ENCODE data around the gene CPNE5.

The CPNE5 gene

GRCh38 chr6:36834576-36835341, 4.5 kb downstream of the CPNE5 start:
- no peak for DNase-seq (ENCODE audit: low read depth)

DNA sequence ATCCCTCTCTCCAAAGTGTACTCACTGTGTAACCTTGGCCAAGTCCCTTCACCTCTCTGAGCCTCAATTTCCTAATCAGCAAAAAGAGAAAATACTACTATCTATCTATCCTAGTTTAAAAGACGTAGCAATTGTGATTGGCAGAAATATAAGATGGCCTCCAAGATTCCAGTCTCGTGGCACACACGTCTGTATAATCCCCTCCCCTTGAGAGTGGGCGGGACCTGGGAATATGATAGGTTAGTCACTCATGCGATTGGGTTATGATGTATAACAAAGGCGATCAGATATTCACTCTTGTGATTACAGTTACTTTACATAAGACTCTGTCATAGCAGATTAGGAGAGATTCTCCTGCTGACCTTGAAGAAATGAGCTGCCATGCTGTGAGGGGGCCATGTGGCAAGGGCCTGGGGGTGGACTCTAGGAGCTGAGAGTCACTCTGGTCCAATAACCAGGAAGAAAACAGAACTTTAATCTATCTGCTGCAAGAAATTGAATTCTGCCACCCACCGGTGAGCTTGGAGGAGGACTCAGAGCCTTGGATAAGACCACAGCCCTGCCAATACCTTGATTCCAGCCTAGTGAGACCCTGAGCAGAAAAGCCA, 6.0 kb downstream of the CPNE5 start:
- no peak for DNase-seq (ENCODE audit: low read depth)

GRCh38 chr6:36832313-36832712, 6.9 kb downstream of the CPNE5 start:
- no peak for DNase-seq (ENCODE audit: low read depth)

GRCh38 chr6:36830577-36830976, 8.7 kb downstream of the CPNE5 start:
- DNase-seq (ENCODE audit: low read depth), result no peak

DNA sequence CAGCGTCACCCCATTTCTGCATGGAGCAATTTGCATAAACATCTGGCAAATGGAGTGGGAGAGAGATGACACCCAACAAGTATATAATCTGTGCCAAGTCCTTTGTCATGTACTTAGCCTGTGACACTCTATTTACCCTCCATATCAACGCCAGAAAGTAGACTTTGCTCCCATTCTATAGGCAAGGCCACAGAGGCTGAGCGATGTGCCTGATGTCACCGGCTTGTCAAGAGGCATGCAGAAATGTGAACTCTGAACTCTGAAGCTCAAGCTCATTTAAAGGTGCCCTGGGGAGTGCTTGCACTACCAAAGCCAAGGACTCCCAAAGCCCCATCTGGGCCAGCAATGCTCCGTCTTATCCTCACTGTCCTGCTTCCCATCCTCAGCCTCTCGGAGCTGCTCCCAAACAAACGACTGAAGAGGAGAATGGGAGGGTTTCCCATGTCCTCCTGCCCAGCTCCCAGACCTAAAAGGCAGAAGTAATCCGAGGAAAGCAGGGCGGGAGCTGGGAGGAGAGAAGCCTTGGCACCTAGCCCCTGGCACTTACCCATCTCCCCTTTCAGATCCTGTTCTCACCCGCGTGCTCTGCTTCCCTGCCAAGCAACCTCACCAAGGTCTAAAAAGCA, 9.2 kb downstream of the CPNE5 start:
- no peak for DNase-seq (ENCODE audit: low read depth)

- DNase-seq (ENCODE audit: low read depth), result no peak
These were observed 11.8 kb downstream of the CPNE5 start for GRCh38 chr6:36827261-36828079.

DNA sequence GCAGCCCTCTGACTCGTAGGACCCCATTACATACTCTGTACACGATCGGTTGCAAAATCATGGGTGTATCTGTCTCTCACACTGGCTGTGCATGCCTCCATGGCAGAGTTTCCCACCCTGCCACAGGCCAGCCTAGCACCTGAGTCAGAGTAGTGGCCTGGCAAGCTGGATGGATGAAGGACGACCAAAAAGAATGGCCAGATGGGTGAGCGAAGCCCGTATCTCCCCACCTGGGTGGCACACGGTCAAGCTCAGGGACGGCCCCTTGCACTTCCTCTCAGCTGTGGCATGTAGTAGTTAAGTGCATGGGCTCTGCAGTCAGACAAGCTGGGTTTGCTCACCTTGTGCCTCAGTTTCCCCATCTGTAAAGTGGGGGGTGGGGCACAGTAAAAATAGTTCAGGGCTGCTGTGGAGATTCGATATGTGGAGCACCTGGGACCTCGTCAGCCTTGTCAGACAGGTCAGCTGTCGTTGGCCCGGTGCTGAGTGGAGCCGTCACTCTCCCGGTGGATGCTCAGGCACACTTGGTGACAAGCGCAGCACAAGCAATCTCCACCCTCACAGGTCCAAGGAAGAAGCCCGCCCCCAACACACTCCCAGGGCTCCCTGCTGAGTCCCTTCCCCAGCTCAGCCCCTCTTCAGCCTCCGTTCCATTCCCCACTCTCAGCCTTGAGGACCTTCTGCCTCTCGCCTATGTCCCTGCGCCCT, 12.6 kb downstream of the CPNE5 start:
- no peak for DNase-seq (ENCODE audit: low read depth)

DNA sequence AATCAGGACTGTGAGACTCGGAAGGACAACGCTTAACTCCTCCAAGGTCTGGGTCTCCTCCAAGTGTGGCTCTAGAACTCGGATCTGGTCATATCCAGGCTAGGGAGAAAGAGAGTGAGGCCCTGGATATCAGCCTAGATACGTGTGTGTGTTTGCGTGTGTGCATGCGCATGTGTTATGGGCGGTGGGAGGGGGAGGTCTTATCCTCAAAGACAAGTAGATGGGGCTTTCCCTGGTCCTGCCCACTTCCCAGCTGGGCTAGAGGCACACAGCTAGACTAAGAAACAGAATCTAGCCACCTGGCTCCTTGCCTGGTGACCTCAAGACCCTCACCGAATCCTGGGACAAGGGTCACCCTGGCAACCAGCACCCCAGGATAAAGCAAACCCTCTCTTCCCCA, 13.2 kb downstream of the CPNE5 start:
- DNase-seq (ENCODE audit: low read depth), result no peak

DNA sequence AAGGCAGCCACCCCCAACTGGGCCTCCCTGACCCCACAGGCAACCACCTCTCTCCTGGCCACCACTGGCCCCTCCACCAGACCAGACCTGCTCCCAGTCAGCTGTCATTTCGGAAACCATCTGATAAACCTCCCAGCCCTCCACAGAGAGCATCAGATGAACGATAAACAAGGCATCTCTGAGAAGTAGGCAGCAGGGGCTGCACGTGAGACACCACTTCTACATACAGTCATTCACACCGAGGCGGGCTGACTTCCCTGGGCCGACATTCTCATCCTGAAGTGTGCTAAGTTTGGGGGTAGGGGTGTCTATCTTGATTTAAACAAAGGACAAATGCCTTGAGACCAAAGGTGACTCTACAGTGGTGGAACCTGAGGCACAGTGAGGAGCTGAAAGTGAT, 13.8 kb downstream of the CPNE5 start:
- DNase-seq (ENCODE audit: low read depth), result no peak

DNA sequence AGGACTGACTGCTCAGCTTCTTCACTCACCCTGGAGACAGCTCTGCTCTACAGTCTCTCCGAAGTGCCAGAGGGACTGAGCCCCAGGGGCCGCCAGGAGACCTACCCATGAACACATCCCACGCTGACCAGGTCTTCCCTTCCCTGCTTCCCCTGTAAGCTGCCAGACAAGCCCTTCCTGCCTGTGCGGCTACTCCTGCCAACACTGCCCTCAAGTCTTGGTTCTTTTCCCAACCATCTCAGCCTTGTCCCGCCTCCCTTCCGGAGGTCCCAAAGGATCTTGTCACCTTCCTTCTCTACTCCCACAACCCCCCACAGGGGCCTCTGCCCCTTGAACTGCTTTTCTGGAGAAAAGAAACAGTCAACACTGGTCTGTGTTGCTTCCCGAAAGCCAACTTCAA, 15.0 kb downstream of the CPNE5 start:
- DNase-seq (ENCODE audit: low read depth), result no peak

- no peak for DNase-seq (ENCODE audit: low read depth)
These were observed 15.7 kb downstream of the CPNE5 start for GRCh38 chr6:36823421-36824096.

- no peak for DNase-seq (ENCODE audit: low read depth)
These were observed 16.6 kb downstream of the CPNE5 start for GRCh38 chr6:36822506-36823269.

DNA sequence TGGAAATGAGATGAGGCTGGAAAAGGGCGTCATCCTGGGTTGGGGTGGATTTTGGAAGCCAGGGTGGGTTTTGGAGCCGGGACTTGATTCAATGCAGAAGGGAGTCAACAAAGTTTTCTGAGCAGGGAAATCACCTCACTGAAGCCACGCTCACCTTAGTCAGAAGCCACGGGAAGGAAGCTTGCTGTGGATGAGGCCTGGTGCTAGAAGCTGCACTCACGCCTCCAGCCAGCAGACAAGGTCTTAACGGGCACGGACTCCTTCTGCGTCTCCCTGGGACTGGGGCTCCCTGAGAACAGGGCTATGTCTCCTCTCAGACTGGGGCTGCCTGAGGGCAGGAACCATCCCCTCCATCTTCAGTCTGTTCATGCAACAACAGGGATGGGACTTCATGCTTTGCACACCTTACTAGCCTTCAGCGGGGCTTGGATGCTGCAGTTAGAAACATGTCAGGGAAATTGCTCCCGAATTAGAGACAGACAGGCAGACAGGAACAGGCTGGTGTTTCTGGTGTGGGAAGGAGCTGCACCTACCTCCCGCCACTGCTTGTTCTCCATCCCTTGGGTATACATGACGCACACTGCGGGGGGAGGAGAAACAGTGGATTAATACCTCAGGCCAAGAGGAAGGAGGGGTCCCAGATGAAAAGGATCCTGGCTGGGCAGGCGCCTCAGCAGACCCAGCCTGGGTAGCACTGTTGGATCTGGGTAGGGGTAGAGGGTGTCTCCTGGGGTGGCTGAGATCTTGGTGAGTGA, 17.5 kb downstream of the CPNE5 start:
- no peak for DNase-seq (ENCODE audit: low read depth)

- no peak for DNase-seq (ENCODE audit: low read depth)
These were observed 18.3 kb downstream of the CPNE5 start for GRCh38 chr6:36820700-36821580.

- DNase-seq (ENCODE audit: low read depth), result no peak
These were observed 20.5 kb downstream of the CPNE5 start for GRCh38 chr6:36818756-36819155.

DNA sequence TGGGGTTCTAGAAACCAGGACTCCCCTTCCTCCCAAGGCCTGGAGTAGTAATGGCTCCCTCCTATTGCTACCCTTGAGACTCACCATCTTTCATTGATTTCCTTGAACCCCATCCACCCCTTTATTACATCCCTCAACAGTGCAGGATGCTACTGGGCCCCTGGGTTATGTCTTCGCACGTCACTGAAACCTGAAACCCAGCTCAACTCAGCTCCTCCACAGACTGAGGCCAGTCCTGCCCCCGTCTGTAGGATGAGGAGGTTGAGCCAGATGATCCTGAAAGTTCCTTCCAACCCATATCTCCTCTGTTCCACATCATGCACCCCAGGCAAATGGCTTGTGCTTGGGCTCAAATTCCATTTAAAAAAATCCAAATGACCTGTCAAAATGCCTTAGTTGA, 21.4 kb downstream of the CPNE5 start:
- DNase-seq (ENCODE audit: low read depth), result no peak

DNA sequence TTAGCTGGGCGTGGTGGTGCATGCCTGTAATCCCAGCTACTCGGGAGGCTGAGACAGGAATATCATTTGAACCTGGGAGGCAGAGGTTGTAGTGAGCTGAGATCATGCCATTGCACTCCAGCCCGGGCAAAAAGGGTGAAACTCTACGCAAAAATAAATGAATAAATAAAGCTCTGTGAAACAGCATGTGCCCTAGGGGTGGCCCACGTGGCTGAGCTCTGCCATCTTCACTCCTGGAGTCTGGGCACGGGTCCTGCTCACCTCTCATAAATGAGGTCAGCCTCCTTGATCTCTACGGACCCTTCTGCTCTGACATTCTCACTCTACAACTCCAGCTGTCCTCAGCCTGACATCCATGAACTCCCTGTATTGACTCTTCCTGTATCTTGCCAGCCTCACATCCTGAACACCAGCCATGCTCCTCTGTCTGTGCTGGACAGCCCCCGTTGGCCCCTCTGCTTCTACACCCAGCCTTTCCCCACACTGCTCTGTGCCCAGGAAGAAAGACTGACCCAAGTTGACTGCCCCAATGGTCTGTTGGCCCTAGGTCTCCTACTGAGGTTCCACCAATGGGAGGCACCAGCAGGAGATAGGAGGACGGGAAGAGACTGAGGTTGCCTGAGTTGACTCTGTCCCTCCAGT, 21.9 kb downstream of the CPNE5 start:
- DNase-seq (ENCODE audit: low read depth), result no peak

Measured in stimulated activated CD8-positive, alpha-beta memory T cell treated with anti-CD3 and anti-CD28 coated beads, Interleukin-12 subunit alpha, Interleukin-12 subunit beta, amount 100 ng/mL, for 4 hours (primary cell).